Large intestine (tissue), 3 donors: ENCODE results near the gene PRM1. TPM values are rescaled to one million over a fixed set of nuclear protein-coding genes. Genes with fewer than 3 reads are reported as not detected.
"Not testable (repeated sequence)": the region's sequence is repeated elsewhere in the genome, so short reads cannot be mapped to it uniquely, and the experiment has no call there.

ENCODE experiments used
- DNase-seq, 2 donors: peaks; one replicate each; pipeline versions ENCODE4 v3.0.0 to v3.0.0-alpha.2; 2013
- H3K27ac ChIP-seq: one replicate; pipeline ENCODE4 v1.5.1; 2013; ENCODE audit warnings: low read length
- H3K27me3 ChIP-seq: 2 replicates; pipeline ENCODE4 v1.6.1; 2013; ENCODE audit warnings: low read length; ENCODE audit not compliant: control insufficient read depth, insufficient read depth
- H3K36me3 ChIP-seq: 2 replicates; pipeline ENCODE4 v1.6.1; 2013; ENCODE audit warnings: low read length; ENCODE audit not compliant: control insufficient read depth, insufficient read depth
- H3K4me1 ChIP-seq: one replicate; pipeline ENCODE4 v1.6.1; 2013; ENCODE audit warnings: low read length; ENCODE audit not compliant: control insufficient read depth, insufficient read depth
- H3K4me3 ChIP-seq: one replicate; pipeline ENCODE4 v1.5.1; 2013; ENCODE audit warnings: low read length
- H3K9me3 ChIP-seq: one replicate; pipeline ENCODE4 v1.6.1; 2013; ENCODE audit warnings: mild to moderate bottlenecking, low read depth, low read length, moderate library complexity; ENCODE audit not compliant: control insufficient read depth
- WGBS: methylation state at CpG from one replicate; pipeline ENCODE4 v1.1.5; 2013; ENCODE audit warnings: low lambda C conversion rate; ENCODE audit not compliant: insufficient coverage; 5-methylcytosine and 5-hydroxymethylcytosine counted together
- polyA plus RNA-seq: library from polyadenylated mRNA; unstranded; fragments of 120-200 nt; gene quantifications from one replicate; pipeline ENCODE4 v1.2.1, GENCODE V29; 2013

PRM1 gene
- polyA plus RNA-seq, 1 donor = not detected

GRCh38 chr16:11296351-11296705 is 15.2 kb upstream of the PRM1 start:
- whole genome bisulfite sequencing = 100% methylated on average over 1 of the region's 3 CpGs
- H3K36me3 ChIP-seq = no peaks in the 10 kb centered on the region
- no peaks in the 10 kb centered on the region for H3K4me1 ChIP-seq
- H3K4me3 ChIP-seq = no peak overlapping the region
- no peak overlapping the region for H3K27ac ChIP-seq
- DNase-seq = no peak
- H3K27me3 ChIP-seq = no peaks in the 10 kb centered on the region
- no peaks in the 10 kb centered on the region for H3K9me3 ChIP-seq

- no peaks in the 10 kb centered on the region for H3K4me1 ChIP-seq
- 100% methylated on average over 1 of the region's 4 CpGs for WGBS
- no peak overlapping the region for H3K27ac ChIP-seq
- H3K4me3 ChIP-seq = no peak overlapping the region
- DNase-seq = no peak
- no peaks in the 10 kb centered on the region for H3K9me3 ChIP-seq
- H3K36me3 ChIP-seq = no peaks in the 10 kb centered on the region
- no peaks in the 10 kb centered on the region for H3K27me3 ChIP-seq
Observed at GRCh38 chr16:11295672-11296071, 14.5 kb upstream of the PRM1 start.

- WGBS = 100% methylated on average over 1 of the region's 7 CpGs
Observed at GRCh38 chr16:11292076-11292748, 11.1 kb upstream of the PRM1 start.

GRCh38 chr16:11291091-11291703 is 10.1 kb upstream of the PRM1 start:
- Histone ChIP-seq H3K4me3 (no peak overlapping the region), H3K27me3 (no peaks in the 10 kb centered on the region), H3K27ac (no peak overlapping the region), H3K9me3 (no peaks in the 10 kb centered on the region), H3K4me1 (no peaks in the 10 kb centered on the region), H3K36me3 (no peaks in the 10 kb centered on the region)
- DNase-seq = no peak
- WGBS = 76% methylated on average over 2 of the region's 10 CpGs

More at GRCh38 chr16:11292076-11292748, 11.1 kb upstream of the PRM1 start:
- Histone ChIP-seq H3K36me3 (no peaks in the 10 kb centered on the region), H3K4me1 (no peaks in the 10 kb centered on the region), H3K27ac (no peak overlapping the region), H3K9me3 (no peaks in the 10 kb centered on the region), H3K4me3 (no peak overlapping the region), H3K27me3 (no peaks in the 10 kb centered on the region)
- DNase-seq = no peak

GRCh38 chr16:11290102-11290893 is 9.2 kb upstream of the PRM1 start:
- 80% methylated on average over 1 of the region's 8 CpGs for WGBS
- H3K9me3 ChIP-seq = no peaks in the 10 kb centered on the region
- no peaks in the 10 kb centered on the region for H3K4me1 ChIP-seq
- no peak overlapping the region for H3K4me3 ChIP-seq
- H3K27ac ChIP-seq = no peak overlapping the region
- H3K27me3 ChIP-seq = no peaks in the 10 kb centered on the region
- no peak for DNase-seq
- H3K36me3 ChIP-seq = no peaks in the 10 kb centered on the region

- not testable (repeated sequence) for H3K36me3 ChIP-seq, DNase-seq, H3K27me3 ChIP-seq, H3K27ac ChIP-seq, H3K4me1 ChIP-seq, H3K9me3 ChIP-seq, H3K4me3 ChIP-seq
- no CpG with 5 or more reads among the region's 4 CpGs for WGBS
Observed at GRCh38 chr16:11289696-11290095, 8.6 kb upstream of the PRM1 start.

- H3K36me3 ChIP-seq = no peaks in the 10 kb centered on the region
- H3K27ac ChIP-seq = no peak overlapping the region
- H3K4me3 ChIP-seq = no peak overlapping the region
- H3K9me3 ChIP-seq = no peaks in the 10 kb centered on the region
- H3K4me1 ChIP-seq = no peaks in the 10 kb centered on the region
- 100% methylated on average over 2 of the region's 2 CpGs for WGBS
- DNase-seq = no peak
- no peaks in the 10 kb centered on the region for H3K27me3 ChIP-seq
Observed at GRCh38 chr16:11289202-11289601, 8.1 kb upstream of the PRM1 start.

- Histone ChIP-seq H3K36me3 (no peaks in the 10 kb centered on the region), H3K27ac (no peak overlapping the region), H3K4me3 (no peak overlapping the region), H3K9me3 (no peaks in the 10 kb centered on the region), H3K4me1 (no peaks in the 10 kb centered on the region), H3K27me3 (no peaks in the 10 kb centered on the region)
- no peak for DNase-seq
- WGBS = 80% methylated on average over 2 of the region's 2 CpGs
Observed at GRCh38 chr16:11285842-11286241, 4.7 kb upstream of the PRM1 start.

- no peak for DNase-seq
Observed at GRCh38 chr16:11283820-11284248, 2.7 kb upstream of the PRM1 start.

GRCh38 chr16:11278681-11279628 is 2.2 kb downstream of the PRM1 start:
- Histone ChIP-seq H3K27me3 (no peaks in the 10 kb centered on the region), H3K36me3 (no peaks in the 10 kb centered on the region), H3K4me3 (no peak overlapping the region), H3K9me3 (no peaks in the 10 kb centered on the region), H3K4me1 (peaks cover 6% of the 10 kb centered on the region), H3K27ac (no peak overlapping the region)
- peak in 1 of 2 donors; percentile 19 for DNase-seq
- no CpG with 5 or more reads among the region's 7 CpGs for WGBS

More at GRCh38 chr16:11283820-11284248, 2.7 kb upstream of the PRM1 start:
- Histone ChIP-seq H3K4me3 (no peak overlapping the region), H3K36me3 (no peaks in the 10 kb centered on the region), H3K4me1 (peaks cover 6% of the 10 kb centered on the region), H3K9me3 (no peaks in the 10 kb centered on the region), H3K27ac (no peak overlapping the region), H3K27me3 (no peaks in the 10 kb centered on the region)
- no CpG with 5 or more reads among the region's 4 CpGs for WGBS
